Keratinocyte (primary cell): Measurements from ENCODE around the gene LYSET. TPM values are rescaled to one million over a fixed set of nuclear protein-coding genes. Genes with fewer than 3 reads are reported as not detected.
"Not testable (repeated sequence)": the region's sequence is repeated elsewhere in the genome, so short reads cannot be mapped to it uniquely, and the experiment has no call there.

Experiments used
- DNase-seq: peaks from one replicate; pipeline ENCODE4 v3.0.0-alpha.2; 2011; ENCODE audit warnings: low read depth, missing footprints, low spot score
- FAIRE-seq: peaks from 2 replicates; lab custom pipeline; 2011; peaks lifted over from hg19 to GRCh38; lab: Jason Lieb, UNC
- H2AFZ ChIP-seq: 2 replicates; pipeline ENCODE4 v1.6.0; 2012; ENCODE audit warnings: low read length, control low read depth, inconsistent platforms; ENCODE audit not compliant: control insufficient read depth
- H3K27ac ChIP-seq: 2 replicates; pipeline ENCODE4 v1.5.1; 2011; ENCODE audit warnings: low read length; ENCODE audit not compliant: control insufficient read depth, insufficient read depth
- H3K27me3 ChIP-seq: 3 replicates; pipeline ENCODE4 v1.6.0; 2011; ENCODE audit warnings: low read length; ENCODE audit not compliant: control insufficient read depth, insufficient read depth; ENCODE audit errors: extremely low read depth
- H3K36me3 ChIP-seq, 2 experiments: 2 replicates in 1 of 2; 3 replicates in 1 of 2; pipeline ENCODE4 v1.5.1; 2011; ENCODE audit warnings: low read length in 2 of 2, mild to moderate bottlenecking in 1 of 2; ENCODE audit not compliant: control insufficient read depth in 2 of 2, insufficient read depth in 2 of 2; ENCODE audit errors: extremely low read depth in 1 of 2
- H3K4me1 ChIP-seq: 3 replicates; pipeline ENCODE4 v1.5.1; 2011; ENCODE audit warnings: low read length; ENCODE audit not compliant: control insufficient read depth, insufficient read depth; ENCODE audit errors: extremely low read depth
- H3K4me2 ChIP-seq: 3 replicates; pipeline ENCODE4 v1.6.0; 2011; ENCODE audit warnings: low read depth, low read length; ENCODE audit not compliant: control insufficient read depth, insufficient read depth; ENCODE audit errors: extremely low read depth
- H3K4me3 ChIP-seq, 3 experiments: fragments of 200-600 bp in 1 of 3; sonication (generic) in 1 of 3; 2 replicates in 2 of 3; 3 replicates in 1 of 3; pipeline ENCODE4 v1.5.1; 2011 to 2016; ENCODE audit warnings: low read length in 3 of 3, mild to moderate bottlenecking in 3 of 3, control low read depth in 2 of 3, inconsistent platforms in 1 of 3, low read depth in 1 of 3, mixed read lengths in 1 of 3, mixed run types in 1 of 3, moderate library complexity in 1 of 3; ENCODE audit not compliant: control insufficient read depth in 2 of 3, insufficient read depth in 2 of 3; ENCODE audit errors: extremely low read depth in 1 of 3
- H3K79me2 ChIP-seq: 2 replicates; pipeline ENCODE4 v1.6.0; 2012; ENCODE audit warnings: low read length; ENCODE audit not compliant: control insufficient read depth, insufficient read depth
- H3K9ac ChIP-seq: 3 replicates; pipeline ENCODE4 v1.6.0; 2011; ENCODE audit warnings: low read length; ENCODE audit not compliant: control insufficient read depth, insufficient read depth; ENCODE audit errors: extremely low read depth
- H3K9me1 ChIP-seq: 3 replicates; pipeline ENCODE4 v1.6.0; 2011; ENCODE audit warnings: low read length; ENCODE audit not compliant: control insufficient read depth, insufficient read depth; ENCODE audit errors: extremely low read depth
- H3K9me3 ChIP-seq: 2 replicates; pipeline ENCODE4 v1.5.1; 2012; ENCODE audit warnings: low read depth, low read length; ENCODE audit not compliant: control insufficient read depth
- H4K20me1 ChIP-seq: 3 replicates; pipeline ENCODE4 v1.6.0; 2011; ENCODE audit warnings: low read length; ENCODE audit not compliant: control insufficient read depth, insufficient read depth; ENCODE audit errors: extremely low read depth
- CTCF ChIP-seq, 3 experiments: IDR thresholded peaks in 1 of 3; conservative IDR thresholded peaks in 1 of 3; optimal IDR thresholded peaks in 1 of 3; 2 replicates in 2 of 3; 3 replicates in 1 of 3; pipeline versions ENCODE3 to v1.5.1; 2011; ENCODE audit warnings: low read length in 3 of 3, mild to moderate bottlenecking in 3 of 3, moderate library complexity in 2 of 3, control low read depth in 1 of 3, inconsistent platforms in 1 of 3; ENCODE audit not compliant: insufficient read depth in 2 of 3; ENCODE audit errors: extremely low read depth in 1 of 3
- EZH2 ChIP-seq: IDR thresholded peaks from one replicate; pipeline ENCODE4 v1.6.1; 2012; ENCODE audit warnings: inconsistent platforms, mild to moderate bottlenecking, low read length, moderate library complexity
- dilution Hi-C: fragments of 300-500 bp; cut with MboI; formaldehyde crosslinking; loops from one replicate; pipeline ENCODE4 v1.7.0; 2020; ENCODE audit warnings: low sequenced_read_pairs; ENCODE audit not compliant: extremely low pct_ligation_motif_present
- polyA plus RNA-seq, 5 experiments: library from polyadenylated mRNA; depleted of rRNA in 3 of 5; stranded (reverse) in 3 of 5; stranded (forward) in 1 of 5; unstranded in 1 of 5; fragments of >200 nt; gene quantifications; 1 replicate in 1 of 5; 2 replicates in 3 of 5; 3 replicates in 1 of 5; pipeline versions ENCODE4 v1.2.1 to v1.2.3, GENCODE V29; 2011 to 2012; ENCODE audit warnings: missing spikeins in 2 of 5, low read depth in 1 of 5, low replicate concordance in 1 of 5

LYSET gene
- polyA plus RNA-seq, 1 donor (not counting 4 experiments of a cell fraction or from before 2014, with no cell fraction given): 24.6 TPM

- Histone ChIP-seq H3K4me1 (peaks cover 8% of the 10 kb centered on the region), H3K36me3 (no peaks in the 10 kb centered on the region), H3K79me2 (no peaks in the 10 kb centered on the region), H3K9me3 (no peaks in the 10 kb centered on the region), H3K9ac (no peak overlapping the region), H4K20me1 (no peaks in the 10 kb centered on the region), H3K9me1 (no peaks in the 10 kb centered on the region), H3K4me3 (no peak overlapping the region), H3K27me3 (no peaks in the 10 kb centered on the region), H3K27ac (no peak overlapping the region), H3K4me2 (no peak overlapping the region), H2AFZ (no peak overlapping the region)
- dilution Hi-C loops: no loop called here
- DNase-seq: no peak
- FAIRE-seq: no peak
- TF ChIP-seq CTCF (optimal IDR thresholded peaks at IDR 0.05 in 1 of 3, IDR thresholded peaks at IDR 0.05 in 1 of 3, conservative IDR thresholded peaks at IDR 0.05 in 1 of 3; ENCODE audit: extremely low read depth in 1 of 3, insufficient read depth in 2 of 3, low read length in 3 of 3) (no peak), EZH2 (no peak)
Measured at GRCh38 chr14:93171376-93171775, 13.7 kb upstream of the LYSET start.

- Histone ChIP-seq H3K4me1 (peaks cover 8% of the 10 kb centered on the region), H4K20me1 (no peaks in the 10 kb centered on the region), H3K4me3 (no peak overlapping the region), H3K9ac (no peak overlapping the region), H3K79me2 (no peaks in the 10 kb centered on the region), H3K27ac (no peak overlapping the region), H3K27me3 (no peaks in the 10 kb centered on the region), H2AFZ (peak overlapping the region; percentile 58), H3K9me1 (no peaks in the 10 kb centered on the region), H3K4me2 (peak overlapping the region; percentile 1), H3K36me3 (no peaks in the 10 kb centered on the region), H3K9me3 (no peaks in the 10 kb centered on the region)
- dilution Hi-C loops: no loop called here
- FAIRE-seq (no peak), DNase-seq (no peak)
- TF ChIP-seq CTCF (optimal IDR thresholded peaks at IDR 0.05 in 1 of 3, IDR thresholded peaks at IDR 0.05 in 1 of 3, conservative IDR thresholded peaks at IDR 0.05 in 1 of 3; ENCODE audit: extremely low read depth in 1 of 3, insufficient read depth in 2 of 3, low read length in 3 of 3) (no peak), EZH2 (no peak)
Measured at GRCh38 chr14:93173943-93174395, 11.1 kb upstream of the LYSET start.

- H3K9me3 ChIP-seq, H3K79me2 ChIP-seq, H2AFZ ChIP-seq, FAIRE-seq, H3K36me3 ChIP-seq, DNase-seq, H3K9me1 ChIP-seq, H3K27me3 ChIP-seq, H4K20me1 ChIP-seq, H3K9ac ChIP-seq, H3K4me3 ChIP-seq, H3K4me2 ChIP-seq, H3K27ac ChIP-seq, H3K4me1 ChIP-seq, dilution Hi-C loops: not testable (repeated sequence)
Measured at GRCh38 chr14:93174731-93175130, 10.4 kb upstream of the LYSET start.
